H9 (cell line): ENCODE measurements around the gene OAF. TPM values are rescaled to one million over a fixed set of nuclear protein-coding genes. Genes with fewer than 3 reads are reported as not detected.

ENCODE experiments used
- DNase-seq: peaks from one replicate; pipeline ENCODE4 v3.0.0-alpha.2; 2017
- H2AFZ ChIP-seq: one replicate; pipeline ENCODE4 v1.6.1; 2013; ENCODE audit warnings: mild to moderate bottlenecking, low read length, control low read depth, moderate library complexity
- H2AK5ac ChIP-seq: 2 replicates; pipeline ENCODE4 v1.6.1; 2013; ENCODE audit warnings: low read length, control low read depth, mixed read lengths; ENCODE audit not compliant: insufficient read length
- H2BK120ac ChIP-seq: one replicate; pipeline ENCODE4 v1.6.1; 2013; ENCODE audit warnings: low read depth, mild to moderate bottlenecking, low read length, control low read depth, inconsistent platforms; ENCODE audit not compliant: poor library complexity, severe bottlenecking
- H2BK12ac ChIP-seq: 2 replicates; pipeline ENCODE4 v1.6.1; 2013; ENCODE audit warnings: low read length, control low read depth, mixed read lengths, low read depth; ENCODE audit not compliant: insufficient read length
- H2BK15ac ChIP-seq: 2 replicates; pipeline ENCODE4 v1.6.1; 2013; ENCODE audit warnings: low read depth, low read length, control low read depth
- H2BK20ac ChIP-seq: one replicate; pipeline ENCODE4 v1.6.1; 2013; ENCODE audit warnings: low read depth, mild to moderate bottlenecking, low read length, control low read depth, inconsistent platforms; ENCODE audit not compliant: poor library complexity, severe bottlenecking
- H2BK5ac ChIP-seq: 2 replicates; pipeline ENCODE4 v1.6.1; 2013; ENCODE audit warnings: low read length, control low read depth, mixed read lengths; ENCODE audit not compliant: insufficient read length
- H3K14ac ChIP-seq: 2 replicates; pipeline ENCODE4 v1.6.1; 2013; ENCODE audit warnings: low read length, control low read depth; ENCODE audit not compliant: insufficient read depth
- H3K18ac ChIP-seq: 2 replicates; pipeline ENCODE4 v1.6.1; 2013; ENCODE audit warnings: low read depth, mild to moderate bottlenecking, mixed read lengths, low read length, control low read depth; ENCODE audit not compliant: insufficient read length
- H3K23ac ChIP-seq: 2 replicates; pipeline ENCODE4 v1.6.1; 2013; ENCODE audit warnings: low read length, control low read depth, mixed read lengths, low read depth; ENCODE audit not compliant: insufficient read length
- H3K23me2 ChIP-seq: 2 replicates; pipeline ENCODE4 v1.6.1; 2013; ENCODE audit warnings: low read depth, mild to moderate bottlenecking, mixed read lengths, low read length, control low read depth; ENCODE audit not compliant: insufficient read length, poor library complexity, severe bottlenecking
- H3K27ac ChIP-seq: 2 replicates; pipeline ENCODE4 v1.5.1; 2013; ENCODE audit warnings: low read length, control low read depth, mixed read lengths, low read depth; ENCODE audit not compliant: insufficient read length
- H3K27me3 ChIP-seq: 2 replicates; pipeline ENCODE4 v1.6.1; 2013; ENCODE audit warnings: low read length, control low read depth, inconsistent platforms; ENCODE audit not compliant: insufficient read depth
- H3K4ac ChIP-seq: 2 replicates; pipeline ENCODE4 v1.6.1; 2013; ENCODE audit warnings: low read depth, mild to moderate bottlenecking, control low read depth, inconsistent platforms, low read length, moderate library complexity
- H3K4me1 ChIP-seq: 2 replicates; pipeline ENCODE4 v1.6.1; 2013; ENCODE audit warnings: low read length, control low read depth, inconsistent platforms; ENCODE audit not compliant: insufficient read depth
- H3K4me2 ChIP-seq: 2 replicates; pipeline ENCODE4 v1.6.1; 2013; ENCODE audit warnings: low read length, control low read depth, mixed read lengths; ENCODE audit not compliant: insufficient read length, insufficient read depth
- H3K56ac ChIP-seq: 2 replicates; pipeline ENCODE4 v1.6.1; 2013; ENCODE audit warnings: low read depth, mild to moderate bottlenecking, mixed read lengths, low read length, control low read depth; ENCODE audit not compliant: insufficient read length
- H3K79me1 ChIP-seq: 2 replicates; pipeline ENCODE4 v1.6.1; 2013; ENCODE audit warnings: low read depth, mild to moderate bottlenecking, moderate library complexity, low read length, control low read depth, inconsistent platforms; ENCODE audit not compliant: insufficient read depth, poor library complexity, severe bottlenecking
- H3K79me2 ChIP-seq: 2 replicates; pipeline ENCODE4 v1.6.1; 2013; ENCODE audit warnings: low read length, control low read depth, inconsistent platforms; ENCODE audit not compliant: insufficient read depth
- H3K9ac ChIP-seq: 2 replicates; pipeline ENCODE4 v1.6.1; 2013; ENCODE audit warnings: low read length, control low read depth, mixed read lengths; ENCODE audit not compliant: insufficient read length; ENCODE audit errors: extremely low read depth
- H3K9me3 ChIP-seq: one replicate; pipeline ENCODE4 v1.6.1; 2013; ENCODE audit warnings: low read depth, low read length, inconsistent platforms; ENCODE audit not compliant: control insufficient read depth
- H3T11ph ChIP-seq: one replicate; pipeline ENCODE4 v1.6.1; 2013; ENCODE audit warnings: mild to moderate bottlenecking, low read length, control low read depth, inconsistent platforms
- H4K20me1 ChIP-seq: one replicate; pipeline ENCODE4 v1.6.1; 2013; ENCODE audit not compliant: control insufficient read depth, insufficient read length, insufficient read depth
- H4K5ac ChIP-seq: 2 replicates; pipeline ENCODE4 v1.6.1; 2013; ENCODE audit warnings: low read depth, mild to moderate bottlenecking, mixed read lengths, low read length, control low read depth; ENCODE audit not compliant: insufficient read length
- H4K8ac ChIP-seq: replicated peaks from 2 replicates; pipeline ENCODE4 v1.6.1; 2013; ENCODE audit warnings: low read length, control low read depth, mixed read lengths, low read depth; ENCODE audit not compliant: insufficient read length
- H4K91ac ChIP-seq: 2 replicates; pipeline ENCODE4 v1.6.1; 2013; ENCODE audit warnings: low read depth, mild to moderate bottlenecking, moderate library complexity, mixed read lengths, low read length, control low read depth; ENCODE audit not compliant: insufficient read length
- H3K27ac Mint-ChIP-seq, 3 experiments: 2 replicates in 2 of 3; 3 replicates in 1 of 3; pipeline ENCODE4 v1.8.0; 2020 to 2021; ENCODE audit warnings: mixed read lengths in 3 of 3, mild to moderate bottlenecking in 1 of 3, moderate library complexity in 1 of 3
- H3K27me3 Mint-ChIP-seq: 2 replicates; pipeline ENCODE4 v1.8.0; 2021; ENCODE audit warnings: low read depth, mild to moderate bottlenecking, moderate library complexity, mixed read lengths
- H3K36me3 Mint-ChIP-seq, 3 experiments: 2 replicates in 2 of 3; 3 replicates in 1 of 3; pipeline ENCODE4 v1.8.0; 2020 to 2021; ENCODE audit warnings: low read depth in 3 of 3, mixed read lengths in 3 of 3; ENCODE audit not compliant: insufficient read depth in 1 of 3
- H3K4me1 Mint-ChIP-seq, 2 experiments: 2 replicates each; pipeline ENCODE4 v1.8.0; 2020; ENCODE audit warnings: mixed read lengths in 2 of 2
- H3K4me3 Mint-ChIP-seq, 2 experiments: 2 replicates in 1 of 2; 3 replicates in 1 of 2; pipeline ENCODE4 v1.8.0; 2020 to 2021; ENCODE audit warnings: mild to moderate bottlenecking in 2 of 2, mixed read lengths in 2 of 2, moderate library complexity in 1 of 2
- H3K9me3 Mint-ChIP-seq, 2 experiments: 2 replicates in 1 of 2; 3 replicates in 1 of 2; pipeline ENCODE4 v1.8.0; 2020; ENCODE audit warnings: mild to moderate bottlenecking in 2 of 2, mixed read lengths in 2 of 2, moderate library complexity in 1 of 2
- CTCF ChIP-seq: fragments of 200-600 bp; sonication (generic); conservative IDR thresholded peaks from 3 replicates; pipeline ENCODE4 v1.8.0; 2021; ENCODE audit warnings: antibody characterized with exemption, mild to moderate bottlenecking
- WGBS: extraction: QIAGEN DNeasy Blood & Tissue Kit; methylation state at CpG from one replicate; pipeline ENCODE4 v1.1.7; 2013; ENCODE audit warnings: missing lambda C conversion rate, low lambda C conversion rate, mixed read lengths; ENCODE audit not compliant: insufficient read length; ENCODE audit errors: extremely low coverage; 5-methylcytosine and 5-hydroxymethylcytosine counted together
- total RNA-seq: library from RNA; stranded (reverse); gene quantifications from 2 replicates; pipeline ENCODE4 v1.2.1, GENCODE V29; 2021

Gene OAF
- total RNA-seq, 1 experiment from 2014 or later = 1.1 TPM

DNA sequence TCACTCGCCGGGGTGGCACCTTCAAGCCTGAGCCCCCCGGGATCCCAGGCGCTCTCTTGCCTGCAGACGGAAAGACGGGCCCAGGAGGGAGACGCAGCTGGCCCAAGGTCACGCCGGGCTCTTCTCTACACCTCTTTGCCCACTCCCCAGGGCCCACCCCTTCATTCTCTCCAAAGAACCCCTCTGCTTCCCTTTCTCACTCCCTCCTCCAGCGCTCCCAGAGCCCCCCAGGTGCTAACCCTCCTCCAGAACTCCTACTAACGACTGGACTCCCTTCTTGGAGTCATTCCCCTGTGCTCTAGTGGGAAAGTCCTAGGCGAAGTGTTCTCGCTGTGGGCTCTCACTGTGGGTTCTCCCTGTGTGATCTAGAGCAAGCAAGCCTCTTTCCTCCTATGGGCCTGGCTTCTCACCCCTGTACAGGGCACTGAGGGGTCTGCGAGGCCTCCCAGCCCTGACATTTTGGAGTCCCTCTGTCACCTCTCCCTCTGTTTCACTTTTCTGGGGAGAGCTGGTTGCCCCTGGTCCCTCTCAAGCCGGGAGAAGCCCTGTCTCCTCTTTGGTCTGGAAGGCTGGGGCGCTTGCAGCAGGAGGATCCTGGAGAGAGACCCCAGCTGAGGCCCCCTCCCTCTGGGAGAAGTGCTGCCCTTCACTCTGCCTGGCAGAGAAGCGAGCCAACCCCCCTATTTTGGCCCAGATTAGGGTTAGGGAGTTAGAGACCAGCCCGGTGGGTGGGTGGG is 858 bp downstream of the OAF start:
- no CpG with 5 or more reads among the region's 18 CpGs for WGBS
- Histone ChIP-seq H3K23me2 (peaks cover 11% of the 10 kb centered on the region), H2BK5ac (no peak overlapping the region), H4K91ac (no peak overlapping the region), H2BK120ac (no peak overlapping the region), H2BK12ac (no peak overlapping the region), H3K56ac (no peak overlapping the region), H3K79me2 (no peaks in the 10 kb centered on the region), H3K27me3 (peaks cover 83% of the 10 kb centered on the region), H3K9ac (no peak overlapping the region), H3K23ac (no peak overlapping the region), H3T11ph (no peak overlapping the region), H3K27ac (no peak overlapping the region), H2BK15ac (no peak overlapping the region), H3K4me1 (no peaks in the 10 kb centered on the region), H3K79me1 (no peaks in the 10 kb centered on the region), H2BK20ac (no peak overlapping the region), H2AFZ (no peak overlapping the region), H3K18ac (no peak overlapping the region), H3K14ac (no peak overlapping the region), H4K5ac (no peak overlapping the region), H2AK5ac (no peak overlapping the region), H3K4me2 (peak overlapping the region; percentile 84), H4K20me1 (no peaks in the 10 kb centered on the region), H4K8ac (no peak overlapping the region), H3K9me3 (no peaks in the 10 kb centered on the region), H3K4ac (no peak overlapping the region)
- no peak for TF ChIP-seq CTCF
- no peak for DNase-seq
- H3K9me3 Mint-ChIP-seq = no peaks in the 10 kb centered on the region
- no peak overlapping the region for H3K27ac Mint-ChIP-seq
- H3K4me3 Mint-ChIP-seq = peak overlapping the region; percentile 68 to 89
- peaks cover 96% of the 10 kb centered on the region for H3K27me3 Mint-ChIP-seq
- H3K4me1 Mint-ChIP-seq = peaks cover 30 to 32% of the 10 kb centered on the region in 2 experiments
- no peaks in the 10 kb centered on the region for H3K36me3 Mint-ChIP-seq
